Mesendoderm (in vitro differentiated cells): ENCODE results near the gene PPP1R1C. TPM values are rescaled to one million over a fixed set of nuclear protein-coding genes. Genes with fewer than 3 reads are reported as not detected.

Source experiments
- DNase-seq: peaks from one replicate; pipeline ENCODE4 v3.0.0; 2013
- H2AK5ac ChIP-seq: 2 replicates; pipeline ENCODE4 v1.6.1; 2013; ENCODE audit warnings: low read length, inconsistent platforms
- H2BK120ac ChIP-seq: 2 replicates; pipeline ENCODE4 v1.6.1; 2013; ENCODE audit warnings: low read depth, mild to moderate bottlenecking, low read length, moderate library complexity, mixed read lengths
- H2BK15ac ChIP-seq: replicated peaks from 2 replicates; pipeline ENCODE4 v1.6.1; 2013; ENCODE audit warnings: low read depth, mild to moderate bottlenecking, moderate library complexity
- H2BK5ac ChIP-seq: 2 replicates; pipeline ENCODE4 v1.6.1; 2013; ENCODE audit warnings: low read length, inconsistent platforms
- H3K18ac ChIP-seq: 2 replicates; pipeline ENCODE4 v1.6.1; 2013; ENCODE audit warnings: mild to moderate bottlenecking, low read length, mixed read lengths
- H3K23ac ChIP-seq: one replicate; pipeline ENCODE4 v1.6.1; 2013; ENCODE audit warnings: low read length
- H3K27ac ChIP-seq: 2 replicates; pipeline ENCODE4 v1.5.1; 2013; ENCODE audit warnings: low read depth, mild to moderate bottlenecking, inconsistent platforms, low read length, moderate library complexity
- H3K27me3 ChIP-seq: 2 replicates; pipeline ENCODE4 v1.6.1; 2013; ENCODE audit warnings: low read length, control low read depth, mild to moderate bottlenecking, inconsistent platforms; ENCODE audit not compliant: insufficient read depth, poor library complexity
- H3K36me3 ChIP-seq: 2 replicates; pipeline ENCODE4 v1.6.1; 2013; ENCODE audit warnings: low read length, inconsistent platforms; ENCODE audit not compliant: control insufficient read depth, insufficient read depth
- H3K4ac ChIP-seq: one replicate; pipeline ENCODE4 v1.6.1; 2013; ENCODE audit warnings: low read depth, mild to moderate bottlenecking, low read length, moderate library complexity
- H3K4me1 ChIP-seq: 2 replicates; pipeline ENCODE4 v1.6.1; 2013; ENCODE audit warnings: low read depth, low read length, inconsistent platforms; ENCODE audit not compliant: control insufficient read depth
- H3K4me2 ChIP-seq: 2 replicates; pipeline ENCODE4 v1.6.1; 2013; ENCODE audit warnings: low read length
- H3K4me3 ChIP-seq: 2 replicates; pipeline ENCODE4 v1.5.1; 2013; ENCODE audit warnings: mild to moderate bottlenecking, low read length
- H3K56ac ChIP-seq: one replicate; pipeline ENCODE4 v1.6.1; 2013; ENCODE audit warnings: low read length
- H3K79me1 ChIP-seq: 2 replicates; pipeline ENCODE4 v1.6.1; 2013; ENCODE audit warnings: low read length, inconsistent platforms
- H3K79me2 ChIP-seq: 2 replicates; pipeline ENCODE4 v1.6.1; 2013; ENCODE audit warnings: mild to moderate bottlenecking, low read length; ENCODE audit not compliant: control insufficient read depth, insufficient read depth
- H3K9ac ChIP-seq: 2 replicates; pipeline ENCODE4 v1.6.1; 2013; ENCODE audit warnings: low read length, inconsistent platforms
- H4K5ac ChIP-seq: one replicate; pipeline ENCODE4 v1.6.1; 2013; ENCODE audit warnings: low read length
- H4K8ac ChIP-seq: one replicate; pipeline ENCODE4 v1.6.1; 2013; ENCODE audit warnings: low read depth, mild to moderate bottlenecking, control low read depth, low read length, moderate library complexity
- WGBS: extraction: QIAGEN DNeasy Blood & Tissue Kit; methylation state at CpG from one replicate; pipeline ENCODE4 v1.1.7; 2013; ENCODE audit warnings: low lambda C conversion rate, missing lambda C conversion rate; ENCODE audit not compliant: insufficient coverage; ENCODE audit errors: extremely low coverage; 5-methylcytosine and 5-hydroxymethylcytosine counted together
- polyA plus RNA-seq, 2 experiments: library from polyadenylated mRNA; stranded (reverse); fragments of 200-250 nt; gene quantifications; one replicate each; pipeline ENCODE4 v1.2.3, GENCODE V29; 2013

The PPP1R1C gene
- 3.0 TPM for polyA plus RNA-seq (2013, experiment 1 of 2)
- 2.5 TPM for polyA plus RNA-seq (2013, experiment 2 of 2)

- H3K27ac ChIP-seq, result no peak within 1 kb of the TSS
- DNase-seq, result no peak
- H3K23ac ChIP-seq, result no peak within 1 kb of the TSS
- no peaks in the 10 kb centered on the region for H3K79me2 ChIP-seq
- H2BK5ac ChIP-seq, result no peak within 1 kb of the TSS
- no peak within 1 kb of the TSS for H4K8ac ChIP-seq
- H3K4me2 ChIP-seq, result no peak within 1 kb of the TSS
- H2BK15ac ChIP-seq, result no peak within 1 kb of the TSS
- H3K4ac ChIP-seq, result no peak within 1 kb of the TSS
- H2BK120ac ChIP-seq, result no peak within 1 kb of the TSS
- H4K5ac ChIP-seq, result no peak within 1 kb of the TSS
- H2AK5ac ChIP-seq, result no peak within 1 kb of the TSS
- no peaks in the 10 kb centered on the region for H3K27me3 ChIP-seq
- H3K79me1 ChIP-seq, result no peaks in the 10 kb centered on the region
- no peak within 1 kb of the TSS for H3K18ac ChIP-seq
- H3K56ac ChIP-seq, result no peak within 1 kb of the TSS
- no peak within 1 kb of the TSS for H3K4me3 ChIP-seq
- H3K36me3 ChIP-seq, result no peaks in the 10 kb centered on the region
- H3K4me1 ChIP-seq, result no peaks in the 10 kb centered on the region
- no CpG with 5 or more reads among the region's 8 CpGs for WGBS
- H3K9ac ChIP-seq, result no peak within 1 kb of the TSS
Measured at GRCh38 chr2:181985632-181986205, at the start of gene PPP1R1C. Gene PPP1R1C (plus strand): TSS chr2:181985853. CDS start chr2:181986111, 258 bp downstream.

GRCh38 chr2:181937473-181937872 is 48.2 kb upstream of the PPP1R1C start:
- H3K27ac ChIP-seq, result no peak overlapping the region

GRCh38 chr2:181943411-181944124 is 42.1 kb upstream of the PPP1R1C start:
- WGBS, result no CpG with 5 or more reads among the region's 2 CpGs
- no peak overlapping the region for H3K4ac ChIP-seq

More at GRCh38 chr2:181937473-181937872, 48.2 kb upstream of the PPP1R1C start:
- Histone ChIP-seq H2BK120ac (no peak overlapping the region), H4K8ac (no peak overlapping the region), H3K4me1 (no peaks in the 10 kb centered on the region), H2AK5ac (no peak overlapping the region), H2BK5ac (no peak overlapping the region), H2BK15ac (no peak overlapping the region), H3K4me3 (no peak overlapping the region), H3K23ac (no peak overlapping the region), H3K27me3 (no peaks in the 10 kb centered on the region), H3K9ac (no peak overlapping the region), H3K36me3 (no peaks in the 10 kb centered on the region), H3K4ac (no peak overlapping the region), H4K5ac (no peak overlapping the region), H3K56ac (no peak overlapping the region), H3K79me2 (no peaks in the 10 kb centered on the region), H3K4me2 (no peak overlapping the region), H3K18ac (no peak overlapping the region), H3K79me1 (no peaks in the 10 kb centered on the region)
- no peak for DNase-seq
- no CpG with 5 or more reads among the region's 2 CpGs for WGBS

GRCh38 chr2:181944164-181944913 is 41.3 kb upstream of the PPP1R1C start:
- Histone ChIP-seq H3K9ac (no peak overlapping the region), H3K18ac (no peak overlapping the region), H3K27me3 (no peaks in the 10 kb centered on the region), H3K56ac (no peak overlapping the region), H2BK120ac (no peak overlapping the region), H3K79me2 (no peaks in the 10 kb centered on the region), H4K5ac (no peak overlapping the region), H3K23ac (no peak overlapping the region), H4K8ac (no peak overlapping the region), H3K4me3 (no peak overlapping the region), H2AK5ac (no peak overlapping the region), H3K79me1 (no peaks in the 10 kb centered on the region), H3K4ac (no peak overlapping the region), H3K27ac (no peak overlapping the region), H3K4me2 (no peak overlapping the region), H2BK5ac (no peak overlapping the region), H3K36me3 (no peaks in the 10 kb centered on the region), H3K4me1 (no peaks in the 10 kb centered on the region), H2BK15ac (no peak overlapping the region)
- no CpG with 5 or more reads among the region's 5 CpGs for WGBS
- DNase-seq, result no peak

More at GRCh38 chr2:181943411-181944124, 42.1 kb upstream of the PPP1R1C start:
- Histone ChIP-seq H3K56ac (no peak overlapping the region), H3K4me1 (no peaks in the 10 kb centered on the region), H2BK5ac (no peak overlapping the region), H4K5ac (no peak overlapping the region), H3K79me1 (no peaks in the 10 kb centered on the region), H3K27ac (no peak overlapping the region), H2BK15ac (no peak overlapping the region), H3K79me2 (no peaks in the 10 kb centered on the region), H3K4me3 (no peak overlapping the region), H4K8ac (no peak overlapping the region), H3K27me3 (no peaks in the 10 kb centered on the region), H3K36me3 (no peaks in the 10 kb centered on the region), H3K18ac (no peak overlapping the region), H2AK5ac (no peak overlapping the region), H3K9ac (no peak overlapping the region), H2BK120ac (no peak overlapping the region), H3K4me2 (no peak overlapping the region), H3K23ac (no peak overlapping the region)
- no peak for DNase-seq

- no peak overlapping the region for H2BK5ac ChIP-seq
- no peaks in the 10 kb centered on the region for H3K4me1 ChIP-seq
- no peak overlapping the region for H2BK15ac ChIP-seq
- H3K23ac ChIP-seq, result no peak overlapping the region
- no peak overlapping the region for H3K18ac ChIP-seq
- no peak overlapping the region for H4K8ac ChIP-seq
- H3K4me2 ChIP-seq, result no peak overlapping the region
- no peak overlapping the region for H4K5ac ChIP-seq
- no CpG with 5 or more reads among the region's 8 CpGs for WGBS
- H3K79me1 ChIP-seq, result no peaks in the 10 kb centered on the region
- H2AK5ac ChIP-seq, result no peak overlapping the region
- H3K27me3 ChIP-seq, result no peaks in the 10 kb centered on the region
- no peak overlapping the region for H3K4ac ChIP-seq
- no peak overlapping the region for H2BK120ac ChIP-seq
- DNase-seq, result no peak
- no peak overlapping the region for H3K56ac ChIP-seq
- H3K4me3 ChIP-seq, result no peak overlapping the region
- no peak overlapping the region for H3K27ac ChIP-seq
- H3K79me2 ChIP-seq, result no peaks in the 10 kb centered on the region
- no peaks in the 10 kb centered on the region for H3K36me3 ChIP-seq
- no peak overlapping the region for H3K9ac ChIP-seq
Measured at GRCh38 chr2:181944914-181945291, 40.8 kb upstream of the PPP1R1C start.
